Thoracic aorta (tissue), 2 donors: Measurements from ENCODE around the gene ARRDC2. TPM values are rescaled to one million over a fixed set of nuclear protein-coding genes. Genes with fewer than 3 reads are reported as not detected.
"Not testable (repeated sequence)": the region's sequence is repeated elsewhere in the genome, so short reads cannot be mapped to it uniquely, and the experiment has no call there.

ENCODE experiments used
- ATAC-seq: fragments of 150-250 bp; one replicate; pipeline ENCODE4 v1.8.0; 2017; ENCODE audit warnings: low read depth; ENCODE audit not compliant: insufficient number of reproducible peaks, low FRiP score
- DNase-seq: peaks from one replicate; pipeline ENCODE4 v3.0.0-alpha.2; 2020; ENCODE audit warnings: low spot score
- H3K27ac ChIP-seq, 2 donors: fragments of 200-600 bp; sonication (generic); 1 replicate in 1 of 2; 2 replicates in 1 of 2; pipeline ENCODE4 v1.5.1; 2016; ENCODE audit warnings: mild to moderate bottlenecking in 2 of 2, moderate library complexity in 2 of 2
- H3K27me3 ChIP-seq: fragments of 200-600 bp; sonication (generic); replicated peaks from 2 replicates; pipeline ENCODE4 v1.6.0; 2016; ENCODE audit warnings: mild to moderate bottlenecking; ENCODE audit not compliant: insufficient read depth
- H3K36me3 ChIP-seq: fragments of 200-600 bp; sonication (generic); one replicate; pipeline ENCODE4 v1.5.1; 2016
- H3K4me1 ChIP-seq, 2 donors: fragments of 200-600 bp; sonication (generic); 1 replicate in 1 of 2; 2 replicates in 1 of 2; pipeline versions ENCODE4 v1.5.1 to v1.6.0; 2016; ENCODE audit warnings: low read depth in 2 of 2, mild to moderate bottlenecking in 1 of 2; ENCODE audit not compliant: control insufficient read depth in 1 of 2
- H3K4me3 ChIP-seq: fragments of 200-600 bp; sonication (generic); 2 replicates; pipeline ENCODE4 v1.5.1; 2016; ENCODE audit warnings: mild to moderate bottlenecking
- H3K9me3 ChIP-seq: fragments of 200-600 bp; sonication (generic); 2 replicates; pipeline ENCODE4 v1.5.1; 2016
- CTCF ChIP-seq: fragments of 200-600 bp; sonication (generic); IDR thresholded peaks from one replicate; pipeline ENCODE4 v1.5.1; 2019; ENCODE audit warnings: antibody characterized with exemption
- total RNA-seq, 2 donors: library from RNA; depleted of rRNA; stranded (reverse); fragments of >200 nt; gene quantifications; one replicate each; pipeline versions ENCODE4 v1.1.0 to v1.2.3, GENCODE V29; 2016

The ARRDC2 gene
- total RNA-seq, 2 donors from 2014 or later: 114 to 151 TPM

GRCh38 chr19:18027151-18027550, 19.2 kb downstream of the ARRDC2 start:
- no peak for DNase-seq
- peaks cover 22 to 26% of the 10 kb centered on the region in 2 donors for H3K4me1 ChIP-seq
- no peak overlapping the region for H3K4me3 ChIP-seq
- TF ChIP-seq CTCF: no peak
- H3K9me3 ChIP-seq: no peaks in the 10 kb centered on the region
- H3K36me3 ChIP-seq: no peaks in the 10 kb centered on the region
- H3K27me3 ChIP-seq: no peaks in the 10 kb centered on the region
- no peak for ATAC-seq
- no peak overlapping the region for H3K27ac ChIP-seq

GRCh38 chr19:18029617-18030338, 21.8 kb downstream of the ARRDC2 start:
- no peak overlapping the region for H3K4me3 ChIP-seq
- no peak overlapping the region for H3K27ac ChIP-seq
- no peak for TF ChIP-seq CTCF
- no peak for DNase-seq
- ATAC-seq: no peak
- H3K4me1 ChIP-seq: peaks cover 0 to 3% of the 10 kb centered on the region in 2 donors
- no peaks in the 10 kb centered on the region for H3K36me3 ChIP-seq
- H3K9me3 ChIP-seq: no peaks in the 10 kb centered on the region
- H3K27me3 ChIP-seq: no peaks in the 10 kb centered on the region

GRCh38 chr19:18031401-18031800, 23.4 kb downstream of the ARRDC2 start:
- not testable (repeated sequence) for H3K27ac ChIP-seq, H3K9me3 ChIP-seq, H3K36me3 ChIP-seq, H3K4me1 ChIP-seq, DNase-seq, H3K27me3 ChIP-seq, H3K4me3 ChIP-seq, ATAC-seq

GRCh38 chr19:18032102-18032501, 24.1 kb downstream of the ARRDC2 start:
- not testable (repeated sequence) for H3K4me1 ChIP-seq, H3K36me3 ChIP-seq, H3K27ac ChIP-seq, DNase-seq, H3K9me3 ChIP-seq, ATAC-seq, H3K27me3 ChIP-seq, H3K4me3 ChIP-seq

- H3K27ac ChIP-seq: no peak overlapping the region
- DNase-seq: no peak
- no peak for ATAC-seq
Measured at GRCh38 chr19:18041054-18041453, 33.1 kb downstream of the ARRDC2 start.

GRCh38 chr19:18043676-18044075, 35.7 kb downstream of the ARRDC2 start:
- Histone ChIP-seq H3K4me3 (no peak overlapping the region), H3K9me3 (no peaks in the 10 kb centered on the region), H3K27ac (no peak overlapping the region), H3K4me1 (peaks cover 10 to 23% of the 10 kb centered on the region in 2 donors), H3K36me3 (no peaks in the 10 kb centered on the region), H3K27me3 (no peaks in the 10 kb centered on the region)
- TF ChIP-seq CTCF: no peak
- ATAC-seq: no peak
- DNase-seq: no peak

More at GRCh38 chr19:18041054-18041453, 33.1 kb downstream of the ARRDC2 start:
- H3K4me3 ChIP-seq: no peak overlapping the region
- no peaks in the 10 kb centered on the region for H3K27me3 ChIP-seq
- H3K36me3 ChIP-seq: no peaks in the 10 kb centered on the region
- peaks cover 9 to 18% of the 10 kb centered on the region in 2 donors for H3K4me1 ChIP-seq
- no peaks in the 10 kb centered on the region for H3K9me3 ChIP-seq
- no peak for TF ChIP-seq CTCF
